H9 (cell line): ENCODE measurements around the gene TBXAS1. TPM values are rescaled to one million over a fixed set of nuclear protein-coding genes. Genes with fewer than 3 reads are reported as not detected.
A peak's percentile ranks its signal among the peaks of the same experiment; 100 is the strongest.

Experiments used
- DNase-seq: peaks from one replicate; pipeline ENCODE4 v3.0.0-alpha.2; 2017
- H2AFZ ChIP-seq: one replicate; pipeline ENCODE4 v1.6.1; 2013; ENCODE audit warnings: mild to moderate bottlenecking, low read length, control low read depth, moderate library complexity
- H2AK5ac ChIP-seq: 2 replicates; pipeline ENCODE4 v1.6.1; 2013; ENCODE audit warnings: low read length, control low read depth, mixed read lengths; ENCODE audit not compliant: insufficient read length
- H2BK120ac ChIP-seq: one replicate; pipeline ENCODE4 v1.6.1; 2013; ENCODE audit warnings: low read depth, mild to moderate bottlenecking, low read length, control low read depth, inconsistent platforms; ENCODE audit not compliant: poor library complexity, severe bottlenecking
- H2BK12ac ChIP-seq: 2 replicates; pipeline ENCODE4 v1.6.1; 2013; ENCODE audit warnings: low read length, control low read depth, mixed read lengths, low read depth; ENCODE audit not compliant: insufficient read length
- H2BK15ac ChIP-seq: 2 replicates; pipeline ENCODE4 v1.6.1; 2013; ENCODE audit warnings: low read depth, low read length, control low read depth
- H2BK20ac ChIP-seq: one replicate; pipeline ENCODE4 v1.6.1; 2013; ENCODE audit warnings: low read depth, mild to moderate bottlenecking, low read length, control low read depth, inconsistent platforms; ENCODE audit not compliant: poor library complexity, severe bottlenecking
- H2BK5ac ChIP-seq: 2 replicates; pipeline ENCODE4 v1.6.1; 2013; ENCODE audit warnings: low read length, control low read depth, mixed read lengths; ENCODE audit not compliant: insufficient read length
- H3K14ac ChIP-seq: 2 replicates; pipeline ENCODE4 v1.6.1; 2013; ENCODE audit warnings: low read length, control low read depth; ENCODE audit not compliant: insufficient read depth
- H3K18ac ChIP-seq: 2 replicates; pipeline ENCODE4 v1.6.1; 2013; ENCODE audit warnings: low read depth, mild to moderate bottlenecking, mixed read lengths, low read length, control low read depth; ENCODE audit not compliant: insufficient read length
- H3K23ac ChIP-seq: 2 replicates; pipeline ENCODE4 v1.6.1; 2013; ENCODE audit warnings: low read length, control low read depth, mixed read lengths, low read depth; ENCODE audit not compliant: insufficient read length
- H3K23me2 ChIP-seq: 2 replicates; pipeline ENCODE4 v1.6.1; 2013; ENCODE audit warnings: low read depth, mild to moderate bottlenecking, mixed read lengths, low read length, control low read depth; ENCODE audit not compliant: insufficient read length, poor library complexity, severe bottlenecking
- H3K27ac ChIP-seq: 2 replicates; pipeline ENCODE4 v1.5.1; 2013; ENCODE audit warnings: low read length, control low read depth, mixed read lengths, low read depth; ENCODE audit not compliant: insufficient read length
- H3K27me3 ChIP-seq: 2 replicates; pipeline ENCODE4 v1.6.1; 2013; ENCODE audit warnings: low read length, control low read depth, inconsistent platforms; ENCODE audit not compliant: insufficient read depth
- H3K4ac ChIP-seq: 2 replicates; pipeline ENCODE4 v1.6.1; 2013; ENCODE audit warnings: low read depth, mild to moderate bottlenecking, control low read depth, inconsistent platforms, low read length, moderate library complexity
- H3K4me1 ChIP-seq: 2 replicates; pipeline ENCODE4 v1.6.1; 2013; ENCODE audit warnings: low read length, control low read depth, inconsistent platforms; ENCODE audit not compliant: insufficient read depth
- H3K4me2 ChIP-seq: 2 replicates; pipeline ENCODE4 v1.6.1; 2013; ENCODE audit warnings: low read length, control low read depth, mixed read lengths; ENCODE audit not compliant: insufficient read length, insufficient read depth
- H3K56ac ChIP-seq: 2 replicates; pipeline ENCODE4 v1.6.1; 2013; ENCODE audit warnings: low read depth, mild to moderate bottlenecking, mixed read lengths, low read length, control low read depth; ENCODE audit not compliant: insufficient read length
- H3K79me1 ChIP-seq: 2 replicates; pipeline ENCODE4 v1.6.1; 2013; ENCODE audit warnings: low read depth, mild to moderate bottlenecking, moderate library complexity, low read length, control low read depth, inconsistent platforms; ENCODE audit not compliant: insufficient read depth, poor library complexity, severe bottlenecking
- H3K79me2 ChIP-seq: 2 replicates; pipeline ENCODE4 v1.6.1; 2013; ENCODE audit warnings: low read length, control low read depth, inconsistent platforms; ENCODE audit not compliant: insufficient read depth
- H3K9ac ChIP-seq: 2 replicates; pipeline ENCODE4 v1.6.1; 2013; ENCODE audit warnings: low read length, control low read depth, mixed read lengths; ENCODE audit not compliant: insufficient read length; ENCODE audit errors: extremely low read depth
- H3K9me3 ChIP-seq: one replicate; pipeline ENCODE4 v1.6.1; 2013; ENCODE audit warnings: low read depth, low read length, inconsistent platforms; ENCODE audit not compliant: control insufficient read depth
- H3T11ph ChIP-seq: one replicate; pipeline ENCODE4 v1.6.1; 2013; ENCODE audit warnings: mild to moderate bottlenecking, low read length, control low read depth, inconsistent platforms
- H4K20me1 ChIP-seq: one replicate; pipeline ENCODE4 v1.6.1; 2013; ENCODE audit not compliant: control insufficient read depth, insufficient read length, insufficient read depth
- H4K5ac ChIP-seq: 2 replicates; pipeline ENCODE4 v1.6.1; 2013; ENCODE audit warnings: low read depth, mild to moderate bottlenecking, mixed read lengths, low read length, control low read depth; ENCODE audit not compliant: insufficient read length
- H4K8ac ChIP-seq: replicated peaks from 2 replicates; pipeline ENCODE4 v1.6.1; 2013; ENCODE audit warnings: low read length, control low read depth, mixed read lengths, low read depth; ENCODE audit not compliant: insufficient read length
- H4K91ac ChIP-seq: 2 replicates; pipeline ENCODE4 v1.6.1; 2013; ENCODE audit warnings: low read depth, mild to moderate bottlenecking, moderate library complexity, mixed read lengths, low read length, control low read depth; ENCODE audit not compliant: insufficient read length
- H3K27ac Mint-ChIP-seq, 3 experiments: 2 replicates in 2 of 3; 3 replicates in 1 of 3; pipeline ENCODE4 v1.8.0; 2020 to 2021; ENCODE audit warnings: mixed read lengths in 3 of 3, mild to moderate bottlenecking in 1 of 3, moderate library complexity in 1 of 3
- H3K27me3 Mint-ChIP-seq: 2 replicates; pipeline ENCODE4 v1.8.0; 2021; ENCODE audit warnings: low read depth, mild to moderate bottlenecking, moderate library complexity, mixed read lengths
- H3K36me3 Mint-ChIP-seq, 3 experiments: 2 replicates in 2 of 3; 3 replicates in 1 of 3; pipeline ENCODE4 v1.8.0; 2020 to 2021; ENCODE audit warnings: low read depth in 3 of 3, mixed read lengths in 3 of 3; ENCODE audit not compliant: insufficient read depth in 1 of 3
- H3K4me1 Mint-ChIP-seq, 2 experiments: 2 replicates each; pipeline ENCODE4 v1.8.0; 2020; ENCODE audit warnings: mixed read lengths in 2 of 2
- H3K4me3 Mint-ChIP-seq, 2 experiments: 2 replicates in 1 of 2; 3 replicates in 1 of 2; pipeline ENCODE4 v1.8.0; 2020 to 2021; ENCODE audit warnings: mild to moderate bottlenecking in 2 of 2, mixed read lengths in 2 of 2, moderate library complexity in 1 of 2
- H3K9me3 Mint-ChIP-seq, 2 experiments: 2 replicates in 1 of 2; 3 replicates in 1 of 2; pipeline ENCODE4 v1.8.0; 2020; ENCODE audit warnings: mild to moderate bottlenecking in 2 of 2, mixed read lengths in 2 of 2, moderate library complexity in 1 of 2
- CTCF ChIP-seq: fragments of 200-600 bp; sonication (generic); conservative IDR thresholded peaks from 3 replicates; pipeline ENCODE4 v1.8.0; 2021; ENCODE audit warnings: antibody characterized with exemption, mild to moderate bottlenecking
- total RNA-seq: library from RNA; stranded (reverse); gene quantifications from 2 replicates; pipeline ENCODE4 v1.2.1, GENCODE V29; 2021

The TBXAS1 gene
- total RNA-seq, 1 experiment from 2014 or later: 0.39 TPM

- Histone ChIP-seq H2BK20ac (no peak overlapping the region), H2AK5ac (no peak overlapping the region), H2BK12ac (no peak overlapping the region), H4K91ac (no peak overlapping the region), H2AFZ (no peak overlapping the region), H3K18ac (no peak overlapping the region), H2BK120ac (no peak overlapping the region), H3T11ph (no peak overlapping the region), H3K9me3 (no peaks in the 10 kb centered on the region), H4K20me1 (no peaks in the 10 kb centered on the region), H3K4ac (no peak overlapping the region), H4K5ac (no peak overlapping the region), H3K56ac (no peak overlapping the region), H3K27me3 (no peaks in the 10 kb centered on the region), H4K8ac (no peak overlapping the region), H3K79me1 (no peaks in the 10 kb centered on the region), H3K4me2 (no peak overlapping the region), H3K27ac (no peak overlapping the region), H3K79me2 (no peaks in the 10 kb centered on the region), H3K4me1 (no peaks in the 10 kb centered on the region; the same call in 1 of the 2 replicates), H3K14ac (no peak overlapping the region), H3K23ac (no peak overlapping the region), H2BK15ac (no peak overlapping the region), H3K23me2 (no peaks in the 10 kb centered on the region), H3K9ac (no peak overlapping the region), H2BK5ac (no peak overlapping the region)
- Mint-ChIP-seq H3K4me3 (no peak overlapping the region; a peak in 1 of 5 replicates), H3K4me1 (peaks cover 65 to 75% of the 10 kb centered on the region in 2 experiments), H3K27ac (peak overlapping the region in 1 of 3 experiments; percentile 63; a peak in 2 of 7 replicates), H3K36me3 (no peaks in the 10 kb centered on the region), H3K27me3 (peaks cover 6% of the 10 kb centered on the region), H3K9me3 (no peaks in the 10 kb centered on the region)
- peak; percentile 71 for DNase-seq
- TF ChIP-seq CTCF: no peak
Observed at GRCh38 chr7:139972029-139972428, 143.0 kb downstream of the TBXAS1 start.
